RPMI8226 (cell line): ENCODE results near the gene STRIP1.
"Not testable (repeated sequence)": the region's sequence is repeated elsewhere in the genome, so short reads cannot be mapped to it uniquely, and the experiment has no call there.

ENCODE experiments used
- DNase-seq: peaks from one replicate; pipeline ENCODE4 v3.0.0-alpha.2; 2015

The STRIP1 gene

DNA sequence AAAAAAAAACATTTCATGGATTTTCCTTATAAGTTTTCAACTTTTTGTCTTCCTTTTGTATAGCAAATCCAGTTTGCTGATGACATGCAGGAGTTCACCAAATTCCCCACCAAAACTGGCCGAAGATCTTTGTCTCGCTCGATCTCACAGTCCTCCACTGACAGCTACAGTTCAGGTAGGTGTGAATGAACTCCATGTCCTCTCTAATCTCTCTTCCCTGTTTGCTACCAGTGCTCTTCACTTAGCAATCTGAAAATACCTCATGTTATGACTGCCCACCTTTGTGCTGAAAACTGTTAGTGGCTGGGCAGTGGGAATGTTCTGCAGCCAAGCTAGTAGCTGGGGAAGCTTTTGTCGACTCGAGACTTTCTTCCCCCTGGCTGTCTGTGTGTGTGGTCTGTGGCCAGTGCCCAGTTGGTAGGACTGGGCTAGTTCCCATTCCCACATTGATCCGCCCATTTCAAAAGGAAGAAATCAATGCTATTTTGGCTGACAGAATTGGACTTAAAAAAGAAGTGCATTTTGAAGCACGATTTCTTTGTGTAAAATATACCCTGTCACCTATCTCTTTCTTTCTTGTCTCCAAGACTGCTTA is 25.4 kb upstream of the STRIP1 start:
- no peak for DNase-seq

DNA sequence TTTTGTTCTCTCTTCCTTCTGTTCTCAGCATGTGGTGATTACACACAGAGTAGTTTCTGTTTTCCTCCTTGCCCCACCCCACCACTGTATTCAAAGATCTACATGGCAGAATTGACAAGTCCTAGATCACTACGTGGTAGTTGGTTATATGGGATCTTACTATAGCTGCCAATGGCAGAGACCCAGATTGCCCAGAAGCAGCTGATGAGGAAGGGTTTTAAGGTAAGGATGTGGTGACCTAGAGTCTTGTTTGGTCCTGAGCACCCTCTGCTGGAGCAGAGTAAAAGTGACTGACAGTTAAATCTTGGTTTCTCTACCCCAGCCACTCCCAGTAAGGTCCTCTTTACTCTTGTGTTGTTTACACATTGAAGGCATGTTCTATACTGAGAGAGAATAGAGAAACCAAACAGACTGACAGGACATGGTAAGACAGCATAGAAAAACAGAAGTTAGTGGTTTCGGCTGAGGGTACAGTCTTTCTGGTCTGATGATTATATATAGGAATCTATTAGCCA is 22.8 kb upstream of the STRIP1 start:
- peak; percentile 29 for DNase-seq

DNA sequence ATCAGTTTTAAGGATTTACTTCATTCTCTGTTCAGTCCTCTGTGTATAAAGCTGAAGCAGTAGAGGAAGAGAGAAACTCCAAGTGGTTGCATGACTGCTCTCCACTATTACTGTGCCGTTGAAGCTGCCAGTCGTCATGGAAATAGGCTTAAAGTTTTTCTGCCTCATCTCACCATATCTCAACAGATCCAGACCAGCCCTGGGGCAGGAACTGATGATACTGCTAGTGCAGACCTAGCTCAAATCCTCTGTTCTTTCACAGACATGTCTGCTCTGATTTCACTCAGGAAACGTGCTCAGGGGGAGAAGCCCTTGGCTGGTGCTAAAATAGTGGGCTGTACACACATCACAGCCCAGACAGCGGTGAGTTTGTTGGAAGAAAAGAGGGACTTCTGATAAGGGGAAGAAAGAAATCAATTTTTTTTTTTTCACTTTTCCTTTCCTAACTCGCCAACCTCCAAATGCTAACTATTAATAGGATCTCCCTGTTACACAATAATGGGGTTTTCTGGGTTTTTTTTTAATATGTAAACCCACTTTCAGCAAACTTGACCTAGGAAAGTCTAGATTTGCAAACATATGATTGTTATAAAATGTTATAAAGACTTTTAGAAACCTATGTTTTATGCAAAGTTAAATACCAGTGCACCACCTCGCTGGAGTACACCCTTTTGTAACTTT is 22.2 kb upstream of the STRIP1 start:
- no peak for DNase-seq

DNA sequence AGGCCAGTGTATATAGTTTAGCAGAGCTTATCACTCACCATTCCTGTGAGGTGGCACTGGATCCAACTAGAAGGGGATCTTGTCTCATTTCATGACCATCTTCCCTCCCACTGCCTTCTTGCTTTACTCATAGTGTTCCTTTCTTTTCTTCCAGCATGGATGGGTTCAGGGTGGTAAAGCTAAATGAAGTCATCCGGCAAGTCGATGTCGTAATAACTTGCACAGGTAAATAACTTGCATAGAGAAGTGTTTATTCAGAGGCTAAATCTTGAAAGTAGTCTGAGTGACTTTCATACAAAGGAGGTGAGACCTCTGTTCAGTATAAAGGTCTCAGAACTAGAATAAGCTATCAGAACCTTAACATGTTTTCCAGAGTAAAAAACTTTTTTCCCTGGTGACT is 16.6 kb upstream of the STRIP1 start:
- no peak for DNase-seq

DNA sequence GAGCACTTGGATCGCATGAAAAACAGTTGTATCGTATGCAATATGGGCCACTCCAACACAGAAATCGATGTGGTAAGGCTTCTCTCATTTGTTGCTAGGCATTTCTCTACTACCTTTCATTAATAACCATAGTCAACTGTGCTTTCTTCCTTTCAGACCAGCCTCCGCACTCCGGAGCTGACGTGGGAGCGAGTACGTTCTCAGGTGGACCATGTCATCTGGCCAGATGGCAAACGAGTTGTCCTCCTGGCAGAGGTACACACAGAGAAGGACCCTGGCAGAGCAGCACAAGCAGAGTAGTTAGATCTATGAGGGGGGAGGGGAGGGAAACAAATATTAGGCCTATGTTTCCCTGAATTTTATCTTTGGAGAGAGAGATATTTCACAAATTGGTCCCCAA is 16.0 kb upstream of the STRIP1 start:
- no peak for DNase-seq

DNA sequence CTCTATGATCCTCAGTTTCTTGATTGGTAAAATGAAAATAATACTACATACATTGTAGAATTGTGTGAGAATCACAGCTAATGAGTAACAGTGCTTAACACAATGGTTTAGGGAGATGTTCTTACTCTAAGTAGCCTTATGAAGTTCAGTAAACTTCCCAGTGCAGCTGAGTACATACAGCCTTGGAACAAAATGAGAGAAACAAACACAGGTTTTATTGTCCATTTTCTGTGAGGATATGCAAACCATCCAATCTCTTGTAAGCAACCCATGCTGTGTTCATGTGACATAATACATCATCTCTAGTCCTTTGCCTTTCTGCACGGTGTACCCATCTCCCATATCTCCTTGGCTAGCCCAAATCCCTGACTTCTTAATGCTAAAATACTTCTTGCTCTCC is 14.7 kb upstream of the STRIP1 start:
- DNase-seq = no peak

DNA sequence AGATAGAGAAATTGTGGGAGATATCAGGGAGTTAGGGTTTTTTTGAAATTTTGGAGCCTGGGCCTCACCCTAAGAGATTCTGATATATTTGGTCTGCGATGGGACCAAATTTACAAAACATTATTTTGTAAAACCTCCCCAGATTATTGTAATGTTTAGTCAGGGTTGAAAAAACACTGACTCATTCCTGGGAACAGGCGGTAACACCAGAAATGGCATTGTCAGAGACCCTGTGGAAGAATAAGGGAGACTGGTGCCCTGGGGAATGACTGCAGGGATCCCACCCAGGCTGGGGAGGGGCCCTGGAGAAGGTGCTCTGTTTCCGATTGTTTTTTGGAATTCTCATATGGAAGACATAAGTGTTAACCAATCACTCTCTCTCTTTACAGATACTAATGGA is 13.1 kb upstream of the STRIP1 start:
- DNase-seq = no peak

DNA sequence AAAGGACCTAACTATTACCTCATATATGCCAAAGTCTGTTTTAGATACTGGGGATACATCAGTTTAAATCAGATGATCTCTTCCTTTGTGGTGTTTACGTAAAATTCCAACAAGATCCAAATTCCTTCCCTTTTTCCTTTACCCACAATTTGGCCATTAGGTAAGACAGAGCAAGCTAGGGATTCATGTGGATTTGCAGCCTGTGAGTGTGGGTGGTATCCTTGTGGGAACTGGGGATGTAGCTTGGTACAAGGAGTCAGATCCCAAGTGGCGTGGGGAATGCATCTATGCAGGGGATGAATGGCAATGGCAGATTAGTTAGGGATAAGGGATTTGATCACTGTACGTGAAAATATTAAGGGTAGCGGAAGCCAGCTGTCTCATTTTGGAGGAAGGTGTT is 9.8 kb upstream of the STRIP1 start:
- no peak for DNase-seq

DNA sequence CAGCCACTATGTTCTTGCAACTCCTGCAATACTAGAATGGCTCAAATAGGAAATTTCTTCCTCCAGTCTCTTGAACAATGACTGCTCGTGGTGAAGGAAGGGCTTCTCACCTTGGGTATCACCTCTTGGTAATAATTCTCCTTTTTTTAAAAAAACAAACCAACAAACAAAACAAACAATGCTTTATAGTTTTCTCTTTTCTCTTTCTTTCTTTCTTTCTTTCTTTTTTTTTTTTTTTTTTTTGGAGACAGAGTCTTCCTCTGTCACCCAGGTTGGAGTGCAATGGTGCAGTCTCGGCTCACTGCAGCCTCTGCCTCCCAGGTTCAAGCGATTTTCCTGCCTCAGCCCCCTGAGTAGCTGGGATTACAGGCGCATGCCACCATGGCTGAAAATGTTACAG is 3.7 kb upstream of the STRIP1 start:
- not testable (repeated sequence) for DNase-seq

DNA sequence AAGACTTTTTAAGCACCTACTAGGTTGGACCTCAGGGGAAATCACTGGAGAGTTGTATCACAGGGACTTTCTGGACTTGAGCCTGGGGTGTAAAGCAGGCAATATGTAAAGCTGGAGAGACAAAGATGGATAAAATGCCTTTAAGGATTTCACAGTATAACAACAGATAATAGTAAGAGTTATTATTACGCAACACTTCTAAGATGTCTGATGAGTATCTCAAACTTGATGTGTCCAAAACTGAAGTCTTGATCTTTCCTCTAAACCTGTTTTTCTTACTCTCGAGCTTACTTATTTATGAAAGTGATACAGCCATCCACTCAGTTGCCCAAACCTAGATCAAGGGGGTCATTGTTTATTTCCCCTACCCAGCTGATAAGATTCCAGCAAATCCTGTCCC is 2.1 kb upstream of the STRIP1 start:
- DNase-seq = no peak

DNA sequence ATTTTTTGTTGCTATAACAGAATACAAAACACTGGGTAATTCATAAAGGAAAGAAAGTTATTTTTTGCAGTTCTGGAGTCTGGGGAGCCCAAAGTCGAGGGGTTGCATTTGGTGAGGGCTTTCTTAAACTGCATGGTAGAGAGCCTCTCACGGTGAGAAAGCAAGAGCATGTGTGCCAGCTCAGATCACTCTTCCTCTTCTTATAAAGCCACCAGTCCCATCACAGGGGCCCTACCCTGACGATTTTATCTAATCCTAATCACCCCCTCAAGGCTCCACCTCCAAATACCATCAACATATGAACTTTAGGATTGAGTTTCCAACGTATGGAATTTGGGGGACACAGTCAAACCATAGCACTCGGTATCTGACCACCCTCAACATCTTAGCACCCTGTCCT is 1.0 kb upstream of the STRIP1 start:
- no peak for DNase-seq

DNA sequence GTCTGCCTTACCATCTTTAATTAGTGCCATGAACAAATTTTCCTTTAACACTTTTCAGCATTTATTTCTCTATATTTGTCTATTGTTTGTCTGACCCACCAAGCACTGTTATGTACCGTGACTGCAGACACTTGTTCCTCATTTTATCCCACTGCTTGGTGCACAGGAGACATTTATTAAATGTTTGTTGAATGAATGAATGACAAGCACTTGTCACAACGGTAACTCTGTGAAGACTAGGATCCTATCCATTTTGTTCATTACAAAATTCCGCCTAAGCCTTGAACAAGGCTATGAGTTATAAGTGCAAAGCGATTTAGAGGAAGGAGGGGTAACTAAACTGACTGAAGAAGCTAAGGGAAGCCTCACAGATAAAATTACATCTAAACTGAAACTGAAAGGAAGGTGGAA is 379 bp upstream of the STRIP1 start:
- no peak for DNase-seq

DNA sequence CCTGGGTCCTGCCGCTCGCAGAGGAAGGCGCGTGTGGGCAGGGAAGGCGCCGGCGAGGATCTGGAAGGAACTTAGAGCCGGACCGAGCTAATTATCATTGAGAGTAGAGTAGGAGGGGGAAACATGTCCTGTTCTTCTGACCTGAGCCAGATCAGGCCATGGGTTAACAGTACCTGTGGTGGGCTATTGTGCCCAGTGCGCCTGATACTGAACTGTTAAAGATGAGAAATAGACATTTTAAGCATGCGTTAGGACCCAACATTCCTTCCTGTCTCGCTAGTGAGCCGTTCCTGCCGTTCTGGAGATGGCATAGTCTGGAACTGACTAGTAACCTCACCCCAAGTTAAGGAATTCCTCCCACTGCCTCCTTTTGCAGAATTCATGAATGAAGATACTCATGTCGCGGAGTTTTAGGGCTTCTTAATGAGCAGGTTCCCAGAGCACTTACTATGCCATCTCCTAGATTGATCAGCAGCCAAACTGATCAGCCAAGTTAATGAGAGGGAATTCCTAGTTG is 870 bp downstream of the STRIP1 start:
- DNase-seq = no peak

DNA sequence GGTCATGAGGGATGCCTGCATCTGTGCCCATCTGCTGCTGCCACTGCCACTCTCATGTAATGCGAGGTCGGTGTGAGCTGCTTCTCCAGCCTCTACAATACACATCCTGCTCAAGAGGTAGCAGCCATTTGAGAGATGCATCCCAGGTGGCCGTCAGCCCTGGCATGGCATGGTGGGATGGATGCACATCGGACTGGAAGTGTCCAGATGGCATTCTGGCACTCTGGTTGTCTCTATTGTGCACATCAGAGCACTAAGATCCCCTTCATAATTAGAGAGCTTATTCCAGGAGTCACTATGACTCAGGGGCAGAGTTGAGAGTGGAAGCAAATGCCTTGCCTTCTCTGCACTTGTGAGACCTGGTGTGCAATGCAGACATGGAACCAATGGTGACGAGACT is 3.8 kb downstream of the STRIP1 start:
- no peak for DNase-seq

DNA sequence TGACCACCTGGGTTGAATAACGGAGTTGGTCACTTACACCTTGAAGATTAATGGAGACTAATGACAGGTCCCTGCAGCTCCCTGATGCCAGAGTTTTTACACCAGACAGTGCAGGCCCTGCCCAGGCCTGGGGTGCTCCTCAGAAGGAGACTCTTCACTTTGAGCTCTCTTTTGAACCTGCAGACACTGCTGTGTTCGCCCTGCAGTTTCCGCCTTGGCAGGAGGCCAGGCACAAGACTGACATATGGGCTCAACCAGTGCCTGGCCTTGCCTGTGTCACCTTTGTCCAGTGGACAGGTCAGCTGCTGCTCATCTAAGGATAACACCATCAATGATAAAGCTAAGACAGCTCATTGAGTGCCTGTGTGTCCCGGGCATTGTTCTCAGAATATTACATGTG is 5.2 kb downstream of the STRIP1 start:
- no peak for DNase-seq

DNA sequence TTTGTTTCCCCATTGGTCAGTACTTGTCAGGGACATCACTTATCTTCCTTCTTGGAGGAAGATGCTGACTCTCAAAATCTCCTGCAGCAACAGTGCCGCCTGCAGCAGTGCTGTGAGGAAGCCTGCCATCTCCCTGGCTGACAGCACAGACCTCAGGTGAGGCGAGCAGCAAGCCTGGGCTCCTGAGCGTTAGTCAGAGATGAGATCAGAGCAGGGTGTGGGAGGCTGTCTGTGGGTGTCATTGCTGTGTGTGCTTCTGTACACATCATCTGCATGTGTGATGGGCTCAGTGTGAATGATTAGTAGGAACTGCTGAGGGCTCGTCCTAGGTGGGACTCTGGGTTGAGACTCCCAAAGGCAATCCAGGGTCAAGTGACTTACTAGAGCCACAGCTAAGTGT is 6.1 kb downstream of the STRIP1 start:
- no peak for DNase-seq

DNA sequence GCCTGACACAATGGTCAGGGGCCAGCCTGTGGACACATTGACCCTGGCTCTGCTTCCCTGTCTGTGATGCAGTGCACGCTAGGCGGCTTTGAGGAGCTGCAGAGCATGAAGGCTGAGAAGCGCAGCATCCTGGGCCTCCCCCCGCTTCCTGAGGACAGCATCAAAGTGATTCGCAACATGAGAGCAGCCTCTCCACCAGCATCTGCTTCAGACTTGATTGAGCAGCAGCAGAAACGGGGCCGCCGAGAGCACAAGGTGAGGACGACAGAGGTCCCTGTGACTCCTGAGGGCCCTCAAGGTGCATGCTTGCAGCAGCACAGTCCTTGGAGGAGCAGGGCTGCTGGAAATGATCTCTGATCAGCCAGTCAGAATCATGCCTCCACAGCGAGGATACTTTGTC is 8.6 kb downstream of the STRIP1 start:
- DNase-seq = no peak

DNA sequence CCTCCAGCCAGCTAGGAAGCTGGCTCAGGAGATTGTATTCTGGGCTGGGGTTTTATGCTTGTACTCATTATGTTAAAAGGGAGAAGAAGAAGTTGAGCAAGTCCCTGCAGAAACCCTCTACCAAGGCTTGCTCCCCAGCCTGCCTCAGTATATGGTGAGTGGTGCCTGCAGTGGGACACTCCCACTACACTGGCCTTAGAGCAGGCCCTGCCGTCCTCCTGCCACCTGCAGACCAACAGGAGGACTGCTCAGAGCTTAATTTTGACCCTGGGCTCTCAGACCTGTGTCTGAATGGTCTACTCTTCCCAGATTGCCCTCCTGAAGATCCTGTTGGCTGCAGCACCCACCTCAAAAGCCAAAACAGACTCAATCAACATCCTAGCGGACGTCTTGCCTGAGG is 13.0 kb downstream of the STRIP1 start:
- DNase-seq = no peak

DNA sequence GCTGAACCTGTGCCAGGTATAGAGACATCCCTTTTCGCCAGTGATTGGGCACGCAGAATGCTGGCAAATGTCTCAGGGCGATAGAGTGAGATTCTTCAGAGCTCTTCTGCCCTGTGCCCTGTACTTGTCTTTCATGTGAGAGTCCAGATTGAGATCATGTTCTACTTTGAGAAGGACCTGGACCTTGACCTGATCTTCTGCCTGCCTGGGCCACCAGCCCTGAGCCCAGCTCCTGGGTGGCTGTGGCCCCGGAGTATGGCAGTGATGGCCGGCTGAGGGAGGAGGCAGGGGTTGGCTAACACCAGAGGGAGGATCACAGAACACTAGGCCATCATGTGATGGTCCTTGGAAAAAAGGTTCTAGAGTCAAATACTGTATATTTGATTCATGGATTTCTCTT is 13.8 kb downstream of the STRIP1 start:
- DNase-seq = no peak

DNA sequence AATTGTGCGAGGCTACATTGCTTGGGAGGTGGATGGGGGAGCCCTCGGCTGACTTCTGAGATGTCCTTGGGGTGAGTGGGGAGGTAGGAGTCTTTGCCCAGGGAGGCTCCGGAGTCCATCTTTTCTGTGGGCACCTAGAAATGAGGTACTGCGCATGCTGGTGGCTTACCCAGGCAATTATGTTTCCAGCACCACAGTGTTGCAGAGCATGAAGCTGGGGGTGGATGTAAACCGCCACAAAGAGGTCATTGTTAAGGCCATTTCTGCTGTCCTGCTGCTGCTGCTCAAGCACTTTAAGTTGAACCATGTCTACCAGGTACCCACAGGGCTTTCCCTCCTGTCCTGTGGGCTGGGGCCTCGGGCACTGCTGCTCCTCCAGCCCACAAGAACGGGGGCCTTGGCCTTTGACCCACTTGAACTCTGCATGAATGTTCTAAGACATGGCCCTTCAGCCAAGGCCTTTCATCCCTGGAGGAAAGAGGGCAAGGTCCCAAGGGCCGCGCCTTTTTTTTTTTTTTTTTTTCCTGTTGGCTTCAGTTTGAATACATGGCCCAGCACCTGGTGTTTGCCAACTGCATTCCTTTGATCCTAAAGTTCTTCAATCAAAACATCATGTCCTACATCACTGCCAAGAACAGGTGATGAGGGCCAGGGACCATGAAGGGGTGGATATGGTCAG is 14.6 kb downstream of the STRIP1 start:
- no peak for DNase-seq

DNA sequence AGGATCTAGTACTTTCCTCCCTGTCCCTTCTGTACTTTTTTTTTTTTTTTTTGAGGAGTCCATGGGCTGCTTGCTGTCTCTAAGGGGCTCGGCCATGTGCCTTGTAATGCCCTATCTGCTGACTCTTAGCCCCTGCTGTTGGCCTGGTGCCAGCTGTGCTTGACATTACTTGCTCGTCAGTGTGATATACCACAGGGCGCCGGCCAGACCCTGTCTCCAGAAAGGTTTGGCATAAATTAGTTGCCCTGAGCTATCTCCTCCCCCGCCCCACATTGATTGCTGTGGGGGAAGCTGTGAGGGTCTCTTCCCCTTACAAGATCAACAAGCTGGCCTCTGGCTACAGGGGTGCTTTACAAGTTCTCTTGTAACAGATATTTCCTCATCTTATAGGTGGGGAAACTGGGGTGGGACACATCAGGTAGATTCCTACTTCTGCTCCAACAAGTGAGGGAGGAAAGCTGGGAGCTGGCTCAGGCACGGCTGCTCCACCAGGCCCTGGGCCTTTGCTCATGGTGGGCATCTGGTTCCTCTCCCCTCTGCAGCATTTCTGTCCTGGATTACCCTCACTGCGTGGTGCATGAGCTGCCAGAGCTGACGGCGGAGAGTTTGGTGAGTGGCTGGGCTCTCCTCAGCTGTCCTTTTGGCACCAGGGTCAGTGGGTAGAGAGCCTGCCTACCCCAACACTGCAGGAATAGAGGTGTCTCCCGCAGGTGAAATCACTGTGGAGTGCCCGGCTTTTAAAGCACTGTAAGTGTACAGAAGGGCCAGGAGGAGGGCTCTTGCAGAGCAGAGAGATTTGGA is 15.6 kb downstream of the STRIP1 start:
- no peak for DNase-seq

DNA sequence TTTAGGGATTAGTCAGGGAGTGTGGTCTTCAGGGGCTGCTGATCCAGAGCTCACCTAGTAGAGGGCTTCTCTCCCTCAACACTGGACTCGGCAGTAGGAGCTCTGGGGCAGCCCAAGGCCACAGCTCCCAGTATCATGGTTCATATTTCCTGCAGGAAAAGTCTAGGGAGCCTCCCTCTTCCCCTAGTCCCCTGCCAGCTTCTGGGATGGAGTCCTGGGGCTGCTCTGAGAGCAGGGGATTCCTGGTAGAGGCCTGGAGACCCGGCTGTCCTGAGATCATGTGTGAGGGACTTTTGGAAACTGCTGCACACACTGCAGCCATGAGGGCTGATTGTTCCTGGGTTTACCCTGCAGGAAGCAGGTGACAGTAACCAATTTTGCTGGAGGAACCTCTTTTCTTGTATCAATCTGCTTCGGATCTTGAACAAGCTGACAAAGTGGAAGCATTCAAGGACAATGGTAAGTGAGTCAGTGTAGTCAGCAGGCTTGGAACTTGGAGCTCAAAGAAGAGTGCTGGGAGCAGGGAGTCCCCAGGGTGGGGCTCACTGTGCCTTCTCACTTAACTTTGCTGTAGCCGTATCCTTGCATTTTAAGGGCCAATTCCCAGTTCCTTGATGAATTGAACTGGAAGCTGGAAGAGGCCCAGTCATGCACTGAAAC is 16.3 kb downstream of the STRIP1 start:
- DNase-seq = no peak

DNA sequence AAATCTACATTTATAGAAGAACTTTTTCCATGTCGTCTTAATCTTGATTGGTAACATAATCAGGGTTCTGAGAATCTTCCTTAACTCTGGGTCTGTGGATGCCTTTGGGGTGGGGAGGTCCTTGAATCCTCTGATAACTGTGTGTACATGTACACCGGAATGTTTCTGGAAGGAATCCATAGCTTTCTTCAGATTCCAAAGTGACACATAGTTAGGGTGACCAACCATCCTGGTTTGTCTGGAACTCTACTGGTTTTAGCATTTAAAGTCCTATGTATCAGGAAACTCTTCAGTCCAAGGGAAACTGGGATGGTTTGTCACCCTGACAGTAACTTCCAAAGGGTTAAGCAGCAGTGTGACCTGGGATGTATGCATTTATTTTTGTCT is 16.8 kb downstream of the STRIP1 start:
- DNase-seq = no peak
